K562 (cell line): ENCODE measurements around the gene NUDT21. TPM values are rescaled to one million over a fixed set of nuclear protein-coding genes. Genes with fewer than 3 reads are reported as not detected.
A peak's percentile ranks its signal among the peaks of the same experiment; 100 is the strongest.

ENCODE experiments used
- ATAC-seq: fragments of 200-7000 bp; cut with Tn5 transposase; 3 replicates; pipeline ENCODE4 v1.9.1; 2020; ENCODE audit warnings: moderate library complexity
- BruUV-seq: library from RNA; stranded (reverse); fragments of 400-500 nt; replicated peaks from 2 replicates; lab custom pipeline; 2021; lab: Mats Ljungman, UMichigan
- CTCF ChIA-PET: fragments of 300-600 bp; formaldehyde crosslinking; extraction: SDS; loops from one replicate; lab custom pipeline; 2021; ENCODE audit warnings: low intra/inter-chr PET ratio; lab: Yijun Ruan, JAX
- POLR2A ChIA-PET: fragments of 300-600, 350-650 bp; sonication (Branson Sonifier 250); formaldehyde crosslinking; extraction: SDS; loops from one replicate; lab custom pipeline; 2021; ENCODE audit warnings: antibody characterized with exemption, inconsistent platforms; lab: Yijun Ruan, JAX
- DNase-seq, 4 experiments: peaks; one replicate each; pipeline versions ENCODE4 v3.0.0 to v3.0.0-alpha.2; 2011 to 2018; ENCODE audit warnings: low spot score in 3 of 4, mixed read lengths in 3 of 4; ENCODE audit errors: extremely low read depth in 1 of 4
- FAIRE-seq: peaks from 2 replicates; lab custom pipeline; 2011; peaks lifted over from hg19 to GRCh38; lab: Jason Lieb, UNC
- H2AFZ ChIP-seq: 2 replicates; pipeline ENCODE4 v1.6.0; 2011; ENCODE audit warnings: low read depth, low read length, control low read depth, inconsistent platforms
- H3K27ac ChIP-seq: fragments of 200-600 bp; 3 replicates; pipeline ENCODE4 v1.8.0; 2011; ENCODE audit warnings: low read depth, mild to moderate bottlenecking, control low read depth, inconsistent platforms, low read length, moderate library complexity, mixed read lengths; ENCODE audit errors: extremely low read depth
- H3K27me3 ChIP-seq, 2 experiments: fragments of 300-600 bp in 1 of 2; 2 replicates in 1 of 2; 3 replicates in 1 of 2; pipeline versions ENCODE4 v1.6.0 to v1.8.0; 2011; ENCODE audit warnings: inconsistent platforms in 2 of 2, low read length in 2 of 2, mild to moderate bottlenecking in 1 of 2, mixed read lengths in 1 of 2, moderate library complexity in 1 of 2; ENCODE audit not compliant: control insufficient read depth in 2 of 2, insufficient read depth in 2 of 2
- H3K36me3 ChIP-seq: fragments of 300-600 bp; 3 replicates; pipeline ENCODE4 v1.8.0; 2011; ENCODE audit warnings: mild to moderate bottlenecking, low read length, inconsistent platforms; ENCODE audit not compliant: control insufficient read depth, insufficient read depth
- H3K4me1 ChIP-seq, 2 experiments: fragments of 200-600 bp in 1 of 2; replicated peaks in 1 of 2; 2 replicates in 1 of 2; 3 replicates in 1 of 2; pipeline versions ENCODE4 v1.5.1 to v1.8.0; 2011; ENCODE audit warnings: inconsistent platforms in 2 of 2, low read length in 2 of 2, mild to moderate bottlenecking in 1 of 2, mixed read lengths in 1 of 2, moderate library complexity in 1 of 2; ENCODE audit not compliant: control insufficient read depth in 2 of 2, insufficient read depth in 2 of 2
- H3K4me2 ChIP-seq: 2 replicates; pipeline ENCODE4 v1.6.1; 2011; ENCODE audit warnings: low read length, control low read depth, inconsistent platforms, mixed read lengths; ENCODE audit not compliant: insufficient read depth
- H3K4me3 ChIP-seq: fragments of 200-600 bp; sonication (generic), shearing (Covaris generic); 2 replicates; pipeline ENCODE4 v1.5.1; 2016; ENCODE audit warnings: control low read depth, inconsistent platforms
- H3K79me2 ChIP-seq: fragments of 200-600 bp; 3 replicates; pipeline ENCODE4 v1.8.0; 2011; ENCODE audit warnings: low read length, inconsistent platforms; ENCODE audit not compliant: control insufficient read depth, insufficient read depth
- H3K9ac ChIP-seq, 2 experiments: 2 replicates each; pipeline versions ENCODE4 v1.6.0 to v1.6.1; 2011; ENCODE audit warnings: low read depth in 2 of 2, low read length in 2 of 2, control low read depth in 1 of 2, inconsistent platforms in 1 of 2, mild to moderate bottlenecking in 1 of 2, mixed read lengths in 1 of 2; ENCODE audit not compliant: insufficient read depth in 1 of 2
- H3K9me1 ChIP-seq: one replicate; pipeline ENCODE4 v1.6.0; 2011; ENCODE audit warnings: inconsistent platforms, mild to moderate bottlenecking, low read length, moderate library complexity; ENCODE audit not compliant: control insufficient read depth, insufficient read depth
- H3K9me3 ChIP-seq: replicated peaks from 2 replicates; pipeline ENCODE4 v1.5.1; 2011; ENCODE audit warnings: low read depth, low read length, inconsistent platforms; ENCODE audit not compliant: control insufficient read depth, insufficient read depth
- H4K20me1 ChIP-seq: replicated peaks from 2 replicates; pipeline ENCODE4 v1.6.1; 2011; ENCODE audit warnings: low read length, inconsistent platforms, mixed read lengths; ENCODE audit not compliant: control insufficient read depth, insufficient read depth
- ARID1B ChIP-seq: fragments of 450-650 bp; IDR thresholded peaks from 2 replicates; pipeline ENCODE4 v1.6.1; 2016; ENCODE audit warnings: antibody characterized with exemption, mild to moderate bottlenecking, inconsistent platforms
- C11orf30 ChIP-seq: fragments of 450-650 bp; IDR thresholded peaks from 2 replicates; pipeline ENCODE4 v1.6.1; 2016; ENCODE audit warnings: low read depth, mild to moderate bottlenecking
- CCAR2 ChIP-seq: fragments of 200-400 bp; formaldehyde crosslinking; IDR thresholded peaks from 2 replicates; pipeline ENCODE4 v1.6.1; 2017; ENCODE audit warnings: mild to moderate bottlenecking, low read depth, low read length
- E2F3 ChIP-seq: fragments of 250-450 bp; sonication (Bioruptor Pico); IDR thresholded peaks from 2 replicates; pipeline ENCODE4 v1.4.0; 2020; ENCODE audit warnings: mild to moderate bottlenecking
- MAFG ChIP-seq: fragments of 450-650 bp; conservative IDR thresholded peaks from 2 replicates; pipeline ENCODE4 v1.6.1; 2016; ENCODE audit warnings: missing genetic modification characterization, missing compliant biosample characterization
- PRMT5 ChIP-seq: sonication (generic); formaldehyde crosslinking; IDR thresholded peaks from 2 replicates; pipeline ENCODE4 v1.5.0; 2020; ENCODE audit warnings: missing genetic modification reagents
- PYGO2 ChIP-seq: fragments of 450-650 bp; IDR thresholded peaks from 2 replicates; pipeline ENCODE4 v1.6.1; 2016; ENCODE audit warnings: mild to moderate bottlenecking, missing genetic modification characterization, moderate library complexity, missing compliant biosample characterization
- RBM22 ChIP-seq: fragments of 200-400 bp; formaldehyde crosslinking; IDR thresholded peaks from 2 replicates; pipeline ENCODE4 v1.6.1; 2018; ENCODE audit warnings: low read length, low read depth; ENCODE audit not compliant: poor library complexity, severe bottlenecking
- SMARCA4 ChIP-seq: fragments of 450-650 bp; IDR thresholded peaks from 2 replicates; pipeline ENCODE4 v1.6.1; 2016
- SOX6 ChIP-seq: fragments of 450-650 bp; IDR thresholded peaks from 2 replicates; pipeline ENCODE4 v1.6.1; 2014; ENCODE audit warnings: mild to moderate bottlenecking
- ZNF316 ChIP-seq: fragments of 450-650 bp; IDR thresholded peaks from 2 replicates; pipeline ENCODE4 v1.6.1; 2016
- ZNF695 ChIP-seq: fragments of 450-650 bp; formaldehyde crosslinking; IDR thresholded peaks from 2 replicates; pipeline ENCODE4 v1.4.0; 2020; ENCODE audit warnings: mild to moderate bottlenecking, moderate library complexity
- WGBS: fragments of 100-300 bp; shearing (Covaris generic); methylation state at CpG from one replicate; pipeline ENCODE4 v1.1.6; 2016; ENCODE audit warnings: low coverage, mixed read lengths; ENCODE audit not compliant: insufficient coverage; ENCODE audit errors: missing lambda C conversion rate; 5-methylcytosine and 5-hydroxymethylcytosine counted together
- in situ Hi-C: fragments of 300-500 bp; cut with MboI; formaldehyde crosslinking; loops from 4 replicates; pipeline ENCODE4 v1.15.0; 2018; ENCODE audit warnings: inconsistent platforms, mixed read lengths
- intact Hi-C: fragments of 100-400 bp; cut with micrococcal nuclease; formaldehyde crosslinking; loops from 2 replicates; pipeline ENCODE4 v1.14.2; 2022
- polyA plus RNA-seq, 8 experiments: library from polyadenylated mRNA; depleted of rRNA in 4 of 8; stranded (reverse) in 5 of 8; unstranded in 3 of 8; fragments of >200 nt; fragmentation: Nextera tagmentation in 2 of 8; fragmentation: Illumina TruSeq in 1 of 8; extraction: Ambion mirVana in 2 of 8; extraction: Trizol in 1 of 8; gene quantifications; 2 replicates each; pipeline versions ENCODE4 v1.2.1 to v1.2.3, GENCODE V29; 2011 to 2014; ENCODE audit warnings: inconsistent platforms in 1 of 8, missing spikeins in 1 of 8
- total RNA-seq, 7 experiments: library from RNA; depleted of rRNA in 6 of 7; stranded (reverse); fragments of >200 nt in 6 of 7; fragmentation: Illumina TruSeq in 2 of 7; extraction: Trizol in 2 of 7; gene quantifications; 2 replicates each; pipeline versions ENCODE4 v1.2.1 to v1.2.3, GENCODE V29; 2011 to 2021; ENCODE audit warnings: low replicate concordance in 1 of 7
- TF ChIP-seq, protein P1 (sequence below): IDR thresholded peaks from 2 replicates; pipeline ENCODE4 v1.6.1; 2011; ENCODE audit warnings: borderline replicate concordance, low read depth, mild to moderate bottlenecking, moderate library complexity, low read length; ENCODE audit not compliant: insufficient read depth, poor library complexity, severe bottlenecking
- TF ChIP-seq, protein P2 (sequence below): conservative IDR thresholded peaks from 2 replicates; pipeline ENCODE4 v1.6.1; 2011; ENCODE audit warnings: low read depth, mild to moderate bottlenecking, low read length; ENCODE audit not compliant: control insufficient read depth
- TF ChIP-seq, protein P3 (sequence below): fragments of 450-650 bp; IDR thresholded peaks from 2 replicates; pipeline ENCODE4 v1.6.1; 2014; ENCODE audit warnings: low read depth, mild to moderate bottlenecking, moderate library complexity, borderline replicate concordance

NUDT21 gene
- total and polyA plus RNA-seq, 9 of the 15 experiments (the other 6 are each of a cell fraction or from before 2014, with no cell fraction given) = 62.4 to 218 (median 121) TPM

DNA sequence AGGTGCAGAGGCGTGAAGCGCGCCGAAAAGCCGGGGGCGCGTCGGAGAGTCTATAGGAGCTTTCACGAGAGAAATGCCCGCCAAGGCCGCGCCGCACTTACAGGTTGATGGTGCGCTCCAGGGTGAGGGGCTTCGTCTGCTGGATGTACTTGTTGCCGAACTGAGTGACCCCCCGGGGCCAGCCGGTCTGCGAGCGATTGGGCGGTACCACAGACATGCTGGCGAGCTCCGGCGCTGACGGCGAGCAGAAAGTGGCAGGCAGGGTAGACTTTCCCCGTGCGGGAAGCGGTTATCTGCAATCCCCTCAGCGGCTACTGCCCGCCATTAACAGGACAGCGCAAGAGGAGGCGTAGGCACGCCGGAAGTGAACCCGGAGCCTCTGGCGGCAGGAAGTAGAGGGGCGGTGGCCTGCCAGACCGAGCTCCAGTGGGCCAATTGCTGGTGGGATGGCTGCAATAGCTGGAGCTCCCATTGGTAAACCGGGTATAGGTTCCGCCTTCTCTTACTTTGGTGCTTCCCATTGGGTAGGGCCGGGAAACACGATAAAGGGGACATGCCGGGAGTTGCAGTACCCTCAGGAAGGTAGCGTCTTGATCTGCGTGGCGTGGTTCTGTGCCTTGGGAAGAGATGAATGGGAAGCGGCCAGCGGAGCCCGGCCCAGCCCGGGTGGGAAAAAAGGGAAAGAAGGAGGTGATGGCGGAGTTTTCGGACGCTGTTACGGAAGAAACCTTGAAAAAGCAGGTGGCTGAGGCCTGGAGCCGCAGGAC, at the start of gene NUDT21, which contains the start of gene OGFOD1 (continued):
- no peak for TF ChIP-seq E2F3 (CRISPR knock-in tag)
- TF ChIP-seq RBM22 = no peak
- TF ChIP-seq SOX6 = no peak
- TF ChIP-seq ZNF695 = no peak
- TF ChIP-seq PYGO2 (tag) = no peak
- TF ChIP-seq C11orf30 = peak; percentile 77

DNA sequence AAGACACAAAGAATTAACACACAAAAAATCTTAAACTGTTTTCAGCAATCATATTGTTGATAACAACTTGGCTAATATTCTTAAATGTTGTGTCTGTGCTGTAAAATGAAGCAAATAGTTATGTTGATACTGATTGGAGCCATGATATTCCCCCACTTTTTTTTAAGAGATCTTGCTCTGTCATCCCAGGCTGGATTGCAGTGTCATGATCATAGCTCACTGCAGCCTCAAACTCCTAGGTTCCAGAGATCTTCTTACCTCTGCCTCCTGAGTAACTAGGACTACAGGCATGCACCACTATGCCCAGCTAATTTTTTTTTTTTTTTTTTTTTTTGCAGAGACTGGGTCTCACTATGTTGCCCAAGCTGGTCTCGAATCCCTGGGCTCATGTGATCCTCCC, 42.7 kb upstream of the NUDT21 start:
- Histone ChIP-seq H4K20me1 (no peaks in the 10 kb centered on the region), H3K27ac (no peak overlapping the region), H3K9ac (no peak overlapping the region), H3K27me3 (no peaks in the 10 kb centered on the region), H3K4me2 (no peak overlapping the region), H3K9me3 (no peaks in the 10 kb centered on the region), H3K4me3 (no peak overlapping the region), H3K79me2 (no peaks in the 10 kb centered on the region), H3K36me3 (no peaks in the 10 kb centered on the region), H3K4me1 (0 out of 5 replicates have a peak, but pooled peaks cover 0 to 2% of the 10 kb centered on the region in 2 experiments), H3K9me1 (no peaks in the 10 kb centered on the region), H2AFZ (no peak overlapping the region)
- BruUV-seq = no TSS peak
- DNase-seq (no peak), ATAC-seq (peak; percentile 76), FAIRE-seq (no peak)
- WGBS = 67% methylated on average over 1 of the region's 1 CpG
- ChIA-PET CTCF (no interaction called here), POLR2A (interaction anchor here (0.8 kb wide), 1 partner anchor 28 kb away, joined by 3 read pairs; no protein-coding TSS in a partner anchor)
- in situ Hi-C loops (no loop called here), intact Hi-C loops (no loop called here)
- no peak for TF ChIP-seq CCAR2
- TF ChIP-seq, protein P1, sequence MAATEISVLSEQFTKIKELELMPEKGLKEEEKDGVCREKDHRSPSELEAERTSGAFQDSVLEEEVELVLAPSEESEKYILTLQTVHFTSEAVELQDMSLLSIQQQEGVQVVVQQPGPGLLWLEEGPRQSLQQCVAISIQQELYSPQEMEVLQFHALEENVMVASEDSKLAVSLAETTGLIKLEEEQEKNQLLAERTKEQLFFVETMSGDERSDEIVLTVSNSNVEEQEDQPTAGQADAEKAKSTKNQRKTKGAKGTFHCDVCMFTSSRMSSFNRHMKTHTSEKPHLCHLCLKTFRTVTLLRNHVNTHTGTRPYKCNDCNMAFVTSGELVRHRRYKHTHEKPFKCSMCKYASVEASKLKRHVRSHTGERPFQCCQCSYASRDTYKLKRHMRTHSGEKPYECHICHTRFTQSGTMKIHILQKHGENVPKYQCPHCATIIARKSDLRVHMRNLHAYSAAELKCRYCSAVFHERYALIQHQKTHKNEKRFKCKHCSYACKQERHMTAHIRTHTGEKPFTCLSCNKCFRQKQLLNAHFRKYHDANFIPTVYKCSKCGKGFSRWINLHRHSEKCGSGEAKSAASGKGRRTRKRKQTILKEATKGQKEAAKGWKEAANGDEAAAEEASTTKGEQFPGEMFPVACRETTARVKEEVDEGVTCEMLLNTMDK = no peak
- no peak for TF ChIP-seq ARID1B
- TF ChIP-seq SMARCA4 = peak; percentile 16; the same call in 1 of the 2 replicates
- TF ChIP-seq, protein P2, sequence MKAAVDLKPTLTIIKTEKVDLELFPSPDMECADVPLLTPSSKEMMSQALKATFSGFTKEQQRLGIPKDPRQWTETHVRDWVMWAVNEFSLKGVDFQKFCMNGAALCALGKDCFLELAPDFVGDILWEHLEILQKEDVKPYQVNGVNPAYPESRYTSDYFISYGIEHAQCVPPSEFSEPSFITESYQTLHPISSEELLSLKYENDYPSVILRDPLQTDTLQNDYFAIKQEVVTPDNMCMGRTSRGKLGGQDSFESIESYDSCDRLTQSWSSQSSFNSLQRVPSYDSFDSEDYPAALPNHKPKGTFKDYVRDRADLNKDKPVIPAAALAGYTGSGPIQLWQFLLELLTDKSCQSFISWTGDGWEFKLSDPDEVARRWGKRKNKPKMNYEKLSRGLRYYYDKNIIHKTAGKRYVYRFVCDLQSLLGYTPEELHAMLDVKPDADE = no peak
- TF ChIP-seq, protein P3, sequence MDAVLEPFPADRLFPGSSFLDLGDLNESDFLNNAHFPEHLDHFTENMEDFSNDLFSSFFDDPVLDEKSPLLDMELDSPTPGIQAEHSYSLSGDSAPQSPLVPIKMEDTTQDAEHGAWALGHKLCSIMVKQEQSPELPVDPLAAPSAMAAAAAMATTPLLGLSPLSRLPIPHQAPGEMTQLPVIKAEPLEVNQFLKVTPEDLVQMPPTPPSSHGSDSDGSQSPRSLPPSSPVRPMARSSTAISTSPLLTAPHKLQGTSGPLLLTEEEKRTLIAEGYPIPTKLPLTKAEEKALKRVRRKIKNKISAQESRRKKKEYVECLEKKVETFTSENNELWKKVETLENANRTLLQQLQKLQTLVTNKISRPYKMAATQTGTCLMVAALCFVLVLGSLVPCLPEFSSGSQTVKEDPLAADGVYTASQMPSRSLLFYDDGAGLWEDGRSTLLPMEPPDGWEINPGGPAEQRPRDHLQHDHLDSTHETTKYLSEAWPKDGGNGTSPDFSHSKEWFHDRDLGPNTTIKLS = no peak
- peak; percentile 87 for TF ChIP-seq C11orf30
- no peak for TF ChIP-seq PRMT5
- TF ChIP-seq MAFG = peak; percentile 84
- peak; percentile 90 for TF ChIP-seq ZNF316
